HepG2 (cell line): ENCODE measurements around the gene SH2D1B. TPM values are rescaled to one million over a fixed set of nuclear protein-coding genes. Genes with fewer than 3 reads are reported as not detected.

ENCODE experiments used
- ATAC-seq: fragments of 200-7000 bp; cut with Tn5 transposase; 3 replicates; pipeline ENCODE4 v1.9.1; 2020; ENCODE audit warnings: mild to moderate bottlenecking, moderate library complexity
- BruUV-seq: library from RNA; stranded (reverse); fragments of 400-500 nt; replicated peaks from 2 replicates; lab custom pipeline; 2021; lab: Mats Ljungman, UMichigan
- CTCF ChIA-PET: fragments of 300-600 bp; formaldehyde crosslinking; extraction: SDS; loops from one replicate; lab custom pipeline; 2021; ENCODE audit warnings: low total read pairs, inconsistent platforms, low intra/inter-chr PET ratio; lab: Yijun Ruan, JAX
- POLR2A ChIA-PET: fragments of 350-600 bp; sonication (Branson Sonifier 250); formaldehyde crosslinking; loops from one replicate; lab custom pipeline; 2020; ENCODE audit warnings: antibody characterized with exemption, inconsistent platforms; lab: Yijun Ruan, JAX
- DNase-seq: peaks from one replicate; pipeline ENCODE4 v3.0.0-alpha.2; 2015; ENCODE audit warnings: low spot score
- FAIRE-seq: peaks from 3 replicates; lab custom pipeline; 2011; peaks lifted over from hg19 to GRCh38; lab: Jason Lieb, UNC
- H2AFZ ChIP-seq: one replicate; pipeline ENCODE4 v1.6.1; 2011; ENCODE audit warnings: low read length, inconsistent platforms
- H3K27ac ChIP-seq: fragments of 300-600 bp; 3 replicates; pipeline ENCODE4 v1.8.0; 2011; ENCODE audit warnings: mixed run types, mild to moderate bottlenecking, mixed read lengths, low read length, inconsistent platforms; ENCODE audit not compliant: insufficient read depth; ENCODE audit errors: extremely low read length
- H3K27me3 ChIP-seq, 2 experiments: fragments of 200-600 bp in 1 of 2; 2 replicates in 1 of 2; 3 replicates in 1 of 2; pipeline versions ENCODE4 v1.6.0 to v1.8.0; 2011; ENCODE audit warnings: low read length in 2 of 2, mild to moderate bottlenecking in 2 of 2, moderate library complexity in 2 of 2, inconsistent platforms in 1 of 2; ENCODE audit not compliant: insufficient read depth in 2 of 2, control insufficient read depth in 1 of 2
- H3K36me3 ChIP-seq, 2 experiments: fragments of 200-600 bp in 1 of 2; replicated peaks in 1 of 2; 2 replicates in 1 of 2; 3 replicates in 1 of 2; pipeline versions ENCODE4 v1.5.1 to v1.8.0; 2011; ENCODE audit warnings: low read length in 2 of 2, inconsistent platforms in 1 of 2; ENCODE audit not compliant: insufficient read depth in 2 of 2, control insufficient read depth in 1 of 2
- H3K4me1 ChIP-seq: 2 replicates; pipeline ENCODE4 v1.5.1; 2012; ENCODE audit warnings: low read length, inconsistent platforms; ENCODE audit not compliant: insufficient read depth
- H3K4me2 ChIP-seq: 2 replicates; pipeline ENCODE4 v1.6.0; 2011; ENCODE audit warnings: low read depth, low read length, inconsistent platforms
- H3K4me3 ChIP-seq, 3 experiments: fragments of 200-600 bp in 1 of 3; sonication (generic), shearing (Covaris generic) in 1 of 3; replicated peaks in 1 of 3; 2 replicates each; pipeline ENCODE4 v1.5.1; 2011 to 2016; ENCODE audit warnings: low read length in 3 of 3, inconsistent platforms in 2 of 3, low read depth in 2 of 3, mild to moderate bottlenecking in 2 of 3, control low read depth in 1 of 3, mixed read lengths in 1 of 3; ENCODE audit not compliant: insufficient read depth in 1 of 3
- H3K79me2 ChIP-seq: one replicate; pipeline ENCODE4 v1.6.1; 2011; ENCODE audit warnings: low read length, inconsistent platforms; ENCODE audit not compliant: insufficient read depth
- H3K9ac ChIP-seq: 2 replicates; pipeline ENCODE4 v1.6.0; 2011; ENCODE audit warnings: mild to moderate bottlenecking, low read depth, low read length, inconsistent platforms; ENCODE audit not compliant: insufficient read depth
- H3K9me3 ChIP-seq: 2 replicates; pipeline ENCODE4 v1.5.1; 2012; ENCODE audit warnings: mild to moderate bottlenecking, low read length
- H4K20me1 ChIP-seq: 2 replicates; pipeline ENCODE4 v1.6.0; 2011; ENCODE audit warnings: inconsistent platforms, mild to moderate bottlenecking, low read length, moderate library complexity; ENCODE audit not compliant: insufficient read depth
- BRCA1 ChIP-seq: sonication (generic); formaldehyde crosslinking; IDR thresholded peaks from 2 replicates; pipeline ENCODE4 v1.4.0; 2020; ENCODE audit warnings: missing genetic modification reagents
- CSRNP1 ChIP-seq: sonication (generic); formaldehyde crosslinking; IDR thresholded peaks from 2 replicates; pipeline ENCODE4 v1.8.1; 2023; ENCODE audit warnings: mild to moderate bottlenecking, missing genetic modification reagents
- DNMT3B ChIP-seq: conservative IDR thresholded peaks from 2 replicates; pipeline ENCODE4 v1.6.1; 2016; ENCODE audit warnings: missing biosample characterization, control low read depth
- EHMT2 ChIP-seq: fragments of 200-600 bp; sonication (generic); IDR thresholded peaks from 2 replicates; pipeline ENCODE4 v1.7.0; 2017; ENCODE audit warnings: antibody characterized with exemption, low read depth, low read length, borderline replicate concordance
- FOSL1 ChIP-seq: sonication (generic); formaldehyde crosslinking; IDR thresholded peaks from 2 replicates; pipeline ENCODE4 v1.9.0; 2021; ENCODE audit warnings: missing genetic modification reagents, borderline replicate concordance
- KAT8 ChIP-seq: IDR thresholded peaks from 2 replicates; pipeline ENCODE4 v1.6.1; 2016; ENCODE audit warnings: missing genetic modification reagents, missing compliant biosample characterization
- KLF16 ChIP-seq, 2 experiments: sonication (generic) in 1 of 2; formaldehyde crosslinking in 1 of 2; IDR thresholded peaks; 2 replicates each; pipeline versions ENCODE4 v1.6.1 to v1.8.0; 2016 to 2023; ENCODE audit warnings: missing genetic modification reagents in 2 of 2, missing compliant biosample characterization in 1 of 2
- MXD4 ChIP-seq: IDR thresholded peaks from 2 replicates; pipeline ENCODE4 v1.6.1; 2016; ENCODE audit warnings: mild to moderate bottlenecking, missing biosample characterization, missing genetic modification reagents
- NFKBIZ ChIP-seq: IDR thresholded peaks from 2 replicates; pipeline ENCODE4 v1.6.1; 2018; ENCODE audit warnings: missing genetic modification reagents, missing compliant biosample characterization
- NR0B2 ChIP-seq: sonication (generic); formaldehyde crosslinking; IDR thresholded peaks from 2 replicates; pipeline ENCODE4 v1.4.0; 2020; ENCODE audit warnings: mild to moderate bottlenecking, missing genetic modification reagents
- PBX2 ChIP-seq: IDR thresholded peaks from 2 replicates; pipeline ENCODE4 v1.6.1; 2016; ENCODE audit warnings: control low read depth
- RORA ChIP-seq: sonication (generic); formaldehyde crosslinking; IDR thresholded peaks from 2 replicates; pipeline ENCODE4 v1.5.0; 2020; ENCODE audit warnings: mild to moderate bottlenecking, missing genetic modification reagents, moderate library complexity
- SYNCRIP ChIP-seq: fragments of 200-400 bp; formaldehyde crosslinking; IDR thresholded peaks from 2 replicates; pipeline ENCODE4 v1.6.1; 2018; ENCODE audit warnings: mild to moderate bottlenecking, low read depth, low read length; ENCODE audit not compliant: insufficient read depth
- ZBTB1 ChIP-seq: sonication (generic); formaldehyde crosslinking; IDR thresholded peaks from 2 replicates; pipeline ENCODE4 v1.4.0; 2020; ENCODE audit warnings: missing genetic modification reagents, borderline replicate concordance
- ZNF124 ChIP-seq: sonication (generic); formaldehyde crosslinking; IDR thresholded peaks from 2 replicates; pipeline ENCODE4 v1.4.0; 2020; ENCODE audit warnings: missing genetic modification reagents
- ZNF232 ChIP-seq: sonication (generic); formaldehyde crosslinking; IDR thresholded peaks from 2 replicates; pipeline ENCODE4 v1.4.0; 2020; ENCODE audit warnings: missing genetic modification reagents, borderline replicate concordance
- ZNF563 ChIP-seq: sonication (generic); formaldehyde crosslinking; IDR thresholded peaks from 2 replicates; pipeline ENCODE4 v1.8.0; 2022; ENCODE audit warnings: mild to moderate bottlenecking, moderate library complexity, missing genetic modification reagents
- ZSCAN20 ChIP-seq: sonication (generic); formaldehyde crosslinking; IDR thresholded peaks from 2 replicates; pipeline ENCODE4 v1.4.0; 2020; ENCODE audit warnings: missing genetic modification reagents, mild to moderate bottlenecking, borderline replicate concordance
- WGBS: methylation state at CpG from one replicate; pipeline ENCODE4 v1.1.6; 2017; ENCODE audit warnings: low lambda C conversion rate; 5-methylcytosine and 5-hydroxymethylcytosine counted together
- in situ Hi-C: cut with HindIII; loops from 2 replicates; pipeline ENCODE4 v1.10.0; 2017; ENCODE audit warnings: low pct_unique_long_range_greater_than_20kb; ENCODE audit not compliant: extremely low pct_ligation_motif_present
- intact Hi-C: fragments of 100-400 bp; cut with micrococcal nuclease; formaldehyde crosslinking; loops from one replicate; pipeline ENCODE4 v1.10.0; 2022; ENCODE audit not compliant: unreplicated experiment
- polyA plus RNA-seq, 8 experiments: library from polyadenylated mRNA; depleted of rRNA in 3 of 8; stranded (reverse) in 7 of 8; unstranded in 1 of 8; fragments of >200 nt; fragmentation: Illumina TruSeq in 4 of 8; extraction: Trizol in 4 of 8; gene quantifications; 2 replicates each; pipeline versions ENCODE4 v1.2.1 to v1.2.3, GENCODE V29; 2011 to 2016; ENCODE audit warnings: low read depth in 4 of 8, missing spikeins in 1 of 8, mixed read lengths in 1 of 8; ENCODE audit not compliant: insufficient read depth in 1 of 8
- total RNA-seq, 5 experiments: library from RNA; depleted of rRNA; stranded (reverse); fragments of >200 nt; fragmentation: Illumina TruSeq; extraction: Trizol; gene quantifications; 2 replicates each; pipeline ENCODE4 v1.2.3, GENCODE V29; 2016; ENCODE audit warnings: low read depth in 1 of 5

SH2D1B gene
- total and polyA plus RNA-seq, 2 of the 13 experiments (the other 11 are each of a cell fraction or from before 2014, with no cell fraction given): not detected

- peaks cover 18% of the 10 kb centered on the region for H3K4me1 ChIP-seq
- no peak for DNase-seq
- 94% methylated on average over 3 of the region's 3 CpGs for WGBS
- no peaks in the 10 kb centered on the region for H4K20me1 ChIP-seq
- ATAC-seq: no peak
- no peaks in the 10 kb centered on the region for H3K9me3 ChIP-seq
- H3K4me3 ChIP-seq: no peak overlapping the region
- ChIA-PET CTCF (no interaction called here), POLR2A (no interaction called here)
- no peak for FAIRE-seq
- no peak overlapping the region for H3K27ac ChIP-seq
- no peak overlapping the region for H3K9ac ChIP-seq
- intact Hi-C loops: no loop called here
- no peak overlapping the region for H2AFZ ChIP-seq
- BruUV-seq: no TSS peak
- in situ Hi-C loops: no loop called here
- TF ChIP-seq KLF16 (CRISPR knock-in tag; IDR thresholded peaks at IDR 0.05) (no peak), MXD4 (CRISPR knock-in tag) (no peak), ZSCAN20 (CRISPR knock-in tag) (no peak), ZBTB1 (no peak), DNMT3B (CRISPR knock-in tag) (no peak), ZNF232 (no peak), PBX2 (CRISPR knock-in tag) (no peak), NR0B2 (no peak), ZNF124 (CRISPR knock-in tag) (no peak), SYNCRIP (no peak), NFKBIZ (CRISPR knock-in tag) (no peak), EHMT2 (no peak), ZNF563 (CRISPR knock-in tag) (no peak), KAT8 (CRISPR knock-in tag) (no peak), FOSL1 (CRISPR knock-in tag) (no peak), BRCA1 (CRISPR knock-in tag) (no peak), CSRNP1 (no peak), RORA (CRISPR knock-in tag) (no peak)
- H3K27me3 ChIP-seq: no peaks in the 10 kb centered on the region
- H3K79me2 ChIP-seq: no peaks in the 10 kb centered on the region
- H3K4me2 ChIP-seq: no peak overlapping the region
- peaks cover 4 to 7% of the 10 kb centered on the region in 2 experiments; a peak in 4 of 5 replicates for H3K36me3 ChIP-seq
These were observed 26.7 kb downstream of the SH2D1B start for GRCh38 chr1:162385280-162385623.
